Loucy (cell line): ENCODE measurements around the gene ASXL3.

ENCODE experiments used
- H2AFZ ChIP-seq: fragments of 200-600 bp; sonication (generic); 2 replicates; pipeline ENCODE4 v1.6.0; 2016; ENCODE audit warnings: antibody characterized with exemption, mild to moderate bottlenecking, low read length, moderate library complexity
- H3F3A ChIP-seq: fragments of 200-600 bp; 2 replicates; pipeline ENCODE4 v1.6.0; 2016; ENCODE audit warnings: antibody characterized with exemption, low read depth, mild to moderate bottlenecking
- H3K27me3 ChIP-seq: fragments of 200-600 bp; sonication (generic); 2 replicates; pipeline ENCODE4 v1.6.1; 2014; ENCODE audit warnings: low read length, mild to moderate bottlenecking; ENCODE audit not compliant: insufficient read depth, poor library complexity, severe bottlenecking
- H3K36me3 ChIP-seq: fragments of 200-600 bp; sonication (generic); 2 replicates; pipeline ENCODE4 v1.6.1; 2016; ENCODE audit warnings: low read length; ENCODE audit not compliant: insufficient read depth
- H3K4me1 ChIP-seq: fragments of 200-600 bp; sonication (generic); 2 replicates; pipeline ENCODE4 v1.5.1; 2014; ENCODE audit warnings: low read length, mild to moderate bottlenecking; ENCODE audit not compliant: insufficient read depth, poor library complexity, severe bottlenecking
- H3K4me2 ChIP-seq: fragments of 200-600 bp; sonication (generic); 2 replicates; pipeline ENCODE4 v1.6.0; 2014; ENCODE audit warnings: antibody characterized with exemption, low read length, low read depth, mild to moderate bottlenecking; ENCODE audit not compliant: poor library complexity, severe bottlenecking
- H3K4me3 ChIP-seq: fragments of 200-600 bp; sonication (generic); 2 replicates; pipeline ENCODE4 v1.5.1; 2014; ENCODE audit warnings: low read length, mild to moderate bottlenecking, mixed read lengths; ENCODE audit not compliant: poor library complexity, severe bottlenecking
- H3K79me2 ChIP-seq: fragments of 200-600 bp; sonication (generic); 2 replicates; pipeline ENCODE4 v1.6.1; 2014; ENCODE audit warnings: low read length; ENCODE audit not compliant: insufficient read depth
- H3K9ac ChIP-seq: fragments of 200-600 bp; sonication (generic); 2 replicates; pipeline ENCODE4 v1.6.0; 2014; ENCODE audit warnings: mild to moderate bottlenecking, low read depth, low read length, moderate library complexity; ENCODE audit not compliant: poor library complexity, severe bottlenecking
- H3K9me2 ChIP-seq: fragments of 200-600 bp; sonication (generic); replicated peaks from 2 replicates; pipeline ENCODE4 v1.6.1; 2016; ENCODE audit warnings: low read depth, low read length, mixed read lengths
- H3K9me3 ChIP-seq: fragments of 200-600 bp; sonication (generic); 2 replicates; pipeline ENCODE4 v1.6.1; 2014; ENCODE audit warnings: mild to moderate bottlenecking, antibody characterized with exemption, low read length, low read depth; ENCODE audit not compliant: insufficient read depth
- H4K20me1 ChIP-seq: fragments of 200-600 bp; sonication (generic); 2 replicates; pipeline ENCODE4 v1.6.0; 2014; ENCODE audit warnings: antibody characterized with exemption, low read length, mild to moderate bottlenecking; ENCODE audit not compliant: insufficient read depth, poor library complexity, severe bottlenecking
- CTCF ChIP-seq: fragments of 200-600 bp; sonication (generic); conservative IDR thresholded peaks from 2 replicates; pipeline ENCODE4 v1.5.1; 2014; ENCODE audit warnings: mild to moderate bottlenecking, antibody characterized with exemption, low read length
- EZH2phosphoT487 ChIP-seq: fragments of 200-600 bp; IDR thresholded peaks from 2 replicates; pipeline ENCODE4 v1.6.1; 2018; ENCODE audit warnings: antibody characterized with exemption, mild to moderate bottlenecking, moderate library complexity, borderline replicate concordance

Gene ASXL3

DNA sequence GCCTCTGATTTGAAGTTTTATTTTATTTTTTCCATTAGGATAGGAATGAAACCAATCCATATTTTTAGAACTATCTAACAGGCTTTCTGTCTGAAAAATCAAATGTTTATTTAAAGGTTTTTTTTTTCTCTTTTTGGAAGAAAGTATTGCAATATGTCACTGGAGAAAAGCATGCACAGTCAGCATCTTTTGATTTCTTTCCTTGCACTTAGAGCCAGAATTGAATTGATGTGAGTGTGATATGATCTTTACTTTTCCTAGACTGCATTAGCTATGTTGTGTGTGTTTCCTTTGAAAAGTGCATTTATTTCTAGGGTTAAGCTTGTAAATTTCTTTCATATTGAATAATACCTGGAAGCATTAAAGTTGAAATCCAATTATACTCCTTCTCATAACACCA lies 87.6 kb downstream of the ASXL3 start:
- Histone ChIP-seq H4K20me1 (no peaks in the 10 kb centered on the region), H2AFZ (no peak overlapping the region), H3K4me2 (no peak overlapping the region), H3K4me1 (no peaks in the 10 kb centered on the region), H3K36me3 (no peaks in the 10 kb centered on the region), H3F3A (no peaks in the 10 kb centered on the region), H3K9me3 (no peaks in the 10 kb centered on the region), H3K9me2 (no peaks in the 10 kb centered on the region), H3K79me2 (no peaks in the 10 kb centered on the region), H3K4me3 (no peak overlapping the region), H3K27me3 (no peaks in the 10 kb centered on the region), H3K9ac (no peak overlapping the region)
- TF ChIP-seq EZH2phosphoT487, result no peak
- TF ChIP-seq CTCF, result no peak

DNA sequence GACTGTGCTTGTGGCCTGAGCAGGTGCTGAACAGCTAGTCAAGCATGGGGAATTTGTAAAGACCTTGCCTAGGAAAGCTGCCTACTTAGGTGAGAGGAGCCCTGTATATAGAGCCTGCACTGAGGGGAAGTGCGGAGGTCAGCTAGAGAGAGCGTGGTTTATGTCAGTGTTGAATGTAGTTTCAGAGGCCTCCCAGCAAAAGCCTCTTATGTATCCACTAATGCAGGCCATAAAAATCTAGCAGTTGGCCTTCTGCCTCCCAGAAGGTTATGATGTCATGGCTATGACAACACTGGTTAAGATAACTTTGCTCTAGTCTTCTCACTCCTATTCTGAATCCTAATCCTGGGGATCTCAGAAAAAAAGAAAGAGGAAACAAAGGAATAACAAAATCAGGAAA lies 88.9 kb downstream of the ASXL3 start:
- H3K27me3 ChIP-seq, result no peaks in the 10 kb centered on the region
- no peak overlapping the region for H3K9ac ChIP-seq
- H2AFZ ChIP-seq, result no peak overlapping the region
- no peaks in the 10 kb centered on the region for H3K4me1 ChIP-seq
- no peaks in the 10 kb centered on the region for H3K36me3 ChIP-seq
- no peaks in the 10 kb centered on the region for H3F3A ChIP-seq
- TF ChIP-seq EZH2phosphoT487 (no peak), CTCF (no peak)
- H3K4me2 ChIP-seq, result no peak overlapping the region
- no peaks in the 10 kb centered on the region for H3K79me2 ChIP-seq
- H4K20me1 ChIP-seq, result no peaks in the 10 kb centered on the region
- no peak overlapping the region for H3K4me3 ChIP-seq
- no peaks in the 10 kb centered on the region for H3K9me2 ChIP-seq
- no peaks in the 10 kb centered on the region for H3K9me3 ChIP-seq

DNA sequence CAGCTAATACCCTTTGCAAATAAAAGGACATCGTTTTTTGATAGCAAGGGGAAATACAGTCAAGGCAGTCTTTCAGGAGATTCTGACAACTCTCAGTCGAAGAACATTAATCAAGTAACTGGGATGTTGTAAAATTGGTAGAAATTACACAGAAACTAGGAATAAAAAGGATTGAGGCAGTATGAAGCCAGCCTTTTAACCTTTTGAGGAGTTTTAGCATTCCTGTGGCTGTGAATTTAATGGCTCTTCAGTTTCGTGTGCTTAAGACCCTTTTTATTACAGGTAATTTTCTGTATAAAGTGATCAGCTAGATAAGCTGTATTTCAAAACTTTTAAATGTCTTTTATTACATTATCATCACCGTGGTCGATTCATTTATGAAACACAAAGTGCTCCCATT lies 91.6 kb downstream of the ASXL3 start:
- Histone ChIP-seq H3K9me2 (no peaks in the 10 kb centered on the region), H3K79me2 (no peaks in the 10 kb centered on the region), H4K20me1 (no peaks in the 10 kb centered on the region), H3K27me3 (no peaks in the 10 kb centered on the region), H3K9ac (no peak overlapping the region), H3K9me3 (no peaks in the 10 kb centered on the region), H3K4me3 (no peak overlapping the region), H3K4me2 (no peak overlapping the region), H3F3A (no peaks in the 10 kb centered on the region), H2AFZ (no peak overlapping the region), H3K36me3 (no peaks in the 10 kb centered on the region), H3K4me1 (no peaks in the 10 kb centered on the region)
- no peak for TF ChIP-seq EZH2phosphoT487
- TF ChIP-seq CTCF, result no peak
